ENCODE results near the gene CKAP4. TPM values are rescaled to one million over a fixed set of nuclear protein-coding genes. Genes with fewer than 3 reads are reported as not detected.

CKAP4 gene
- total and polyA plus RNA-seq, 9 of the 15 experiments (the other 6 are each of a cell fraction or from before 2014, with no cell fraction given): 0.08 to 0.20 TPM; not detected in 7

GRCh38 chr12:106233011-106233410 is 14.8 kb downstream of the CKAP4 start (continued):
- TF ChIP-seq UBTF (IDR thresholded peaks at IDR 0.05; ENCODE audit: borderline replicate concordance in 1 of 2, low read depth in 2 of 2, low read length in 2 of 2): no peak
- TF ChIP-seq ILF3 (IDR thresholded peaks at IDR 0.05; ENCODE audit: borderline replicate concordance): no peak
- no peak for TF ChIP-seq NFYB (IDR thresholded peaks at IDR 0.05; ENCODE audit: extremely low read depth, insufficient read length)
- no peak for TF ChIP-seq GTF2A2 (tag; IDR thresholded peaks at IDR 0.05)
- no peak for TF ChIP-seq ELF1 (tag; IDR thresholded peaks at IDR 0.05)

GRCh38 chr12:106229036-106229591 is 18.7 kb downstream of the CKAP4 start:
- ChIA-PET POLR2A (interaction anchor here (0.9 kb wide), 1 partner anchor 32 kb away, joined by 3 read pairs; no protein-coding TSS in a partner anchor), CTCF (ENCODE audit: low intra/inter-chr PET ratio) (interaction anchor here (0.6 kb wide), 2 partner anchors 117 to 692 kb away, joined by 3 read pairs; no protein-coding TSS in a partner anchor)
- intact Hi-C loops (cut with micrococcal nuclease): loop anchor here (5.0 to 10.0 kb wide), 2 partner anchors 688 to 876 kb away; no protein-coding TSS in a partner anchor
- DNase-seq (ENCODE audit: extremely low read depth in 1 of 4, low spot score in 3 of 4) (no peak), FAIRE-seq (no peak), ATAC-seq (no peak)
- in situ Hi-C loops (cut with MboI): loop anchor here (5.0 to 10.0 kb wide), 3 partner anchors 53 to 814 kb away; no protein-coding TSS in a partner anchor
- H3K4me2 ChIP-seq (ENCODE audit: insufficient read depth, low read length): no peak overlapping the region
- H3K36me3 ChIP-seq (ENCODE audit: control insufficient read depth, insufficient read depth, low read length): no peaks in the 10 kb centered on the region
- under 1% methylated on average over 11 of the region's 12 CpGs for WGBS (ENCODE audit: insufficient coverage, low coverage, missing lambda C conversion rate)
- TF ChIP-seq MBD2 (IDR thresholded peaks at IDR 0.05; ENCODE audit: borderline replicate concordance, low read depth) (no peak), ZNF232 (CRISPR knock-in tag; IDR thresholded peaks at IDR 0.05) (no peak), SRSF1 (IDR thresholded peaks at IDR 0.05; ENCODE audit: low read depth, low read length) (no peak), ZNF707 (CRISPR knock-in tag; conservative IDR thresholded peaks at IDR 0.05) (no peak), IRF2 (CRISPR knock-in tag; IDR thresholded peaks at IDR 0.05) (no peak), HNRNPK (IDR thresholded peaks at IDR 0.05; ENCODE audit: low read depth, low read length, poor library complexity, severe bottlenecking) (no peak), KLF6 (CRISPR knock-in tag; IDR thresholded peaks at IDR 0.05; ENCODE audit: borderline replicate concordance) (no peak), XRCC3 (IDR thresholded peaks at IDR 0.05) (no peak), ZNF586 (CRISPR knock-in tag; conservative IDR thresholded peaks at IDR 0.05) (no peak)
- no peak overlapping the region for H2AFZ ChIP-seq (ENCODE audit: low read depth, low read length)
- peaks cover 4% of the 10 kb centered on the region; the same call in 1 of the 2 replicates for H4K20me1 ChIP-seq (replicated peaks; ENCODE audit: control insufficient read depth, insufficient read depth, low read length)
- no peaks in the 10 kb centered on the region for H3K9me1 ChIP-seq (ENCODE audit: control insufficient read depth, insufficient read depth, low read length)
- no peaks in the 10 kb centered on the region for H3K9me3 ChIP-seq (replicated peaks; ENCODE audit: control insufficient read depth, insufficient read depth, low read depth, low read length)
- BruUV-seq (replicated peaks): no TSS peak
- H3K27ac ChIP-seq (ENCODE audit: extremely low read depth, low read depth, low read length): no peak overlapping the region
- H3K9ac ChIP-seq (ENCODE audit: insufficient read depth in 1 of 2, low read depth in 2 of 2, low read length in 2 of 2): no peak overlapping the region
- no peaks in the 10 kb centered on the region for H3K79me2 ChIP-seq (ENCODE audit: control insufficient read depth, insufficient read depth, low read length)
- peaks cover 10 to 39% of the 10 kb centered on the region in 2 experiments; a peak in 4 of 5 replicates for H3K27me3 ChIP-seq (ENCODE audit: control insufficient read depth in 2 of 2, insufficient read depth in 2 of 2, low read length in 2 of 2)
- H3K4me3 ChIP-seq: no peak overlapping the region
- 0 out of 5 replicates have a peak, but pooled peaks cover 0 to 3% of the 10 kb centered on the region in 2 experiments for H3K4me1 ChIP-seq (replicated peaks in 1 of 2; ENCODE audit: control insufficient read depth in 2 of 2, insufficient read depth in 2 of 2, low read length in 2 of 2)

Measured in K562 (cell line).